Natural killer cell treated with Interleukin-12 subunit alpha and Interleukin-12 subunit beta and Interleukin-15 and Interleukin-18, amount 100 ng/mL, for 72 hours (primary cell): ENCODE measurements around the gene SCUBE1. TPM values are rescaled to one million over a fixed set of nuclear protein-coding genes. Genes with fewer than 3 reads are reported as not detected.

Experiments
- ATAC-seq, 2 donors: fragments of 150-1000 bp; cut with Tn5 transposase in 1 of 2; sonication (Bioruptor Pico), chemical (Tn5 transposase) in 1 of 2; 2 replicates each; pipeline ENCODE4 v1.10.0; 2021
- DNase-seq: peaks from one replicate; pipeline ENCODE4 v3.0.0; 2022; ENCODE audit warnings: low spot score
- H3K27ac Mint-ChIP-seq, 2 donors: 1 replicate in 1 of 2; 2 replicates in 1 of 2; pipeline ENCODE4 v1.8.0; 2022; ENCODE audit warnings: mixed read lengths in 2 of 2, mild to moderate bottlenecking in 1 of 2, moderate library complexity in 1 of 2
- H3K27me3 Mint-ChIP-seq, 2 donors: 1 replicate in 1 of 2; 2 replicates in 1 of 2; pipeline ENCODE4 v1.8.0; 2022; ENCODE audit warnings: mixed read lengths in 2 of 2
- H3K36me3 Mint-ChIP-seq: one replicate; pipeline ENCODE4 v1.8.0; 2022; ENCODE audit warnings: mixed read lengths
- H3K4me1 Mint-ChIP-seq, 2 donors: 1 replicate in 1 of 2; 2 replicates in 1 of 2; pipeline ENCODE4 v1.8.0; 2022; ENCODE audit warnings: low read depth in 2 of 2, mixed read lengths in 2 of 2, mild to moderate bottlenecking in 1 of 2
- H3K4me3 Mint-ChIP-seq: one replicate; pipeline ENCODE4 v1.8.0; 2022; ENCODE audit warnings: mixed read lengths
- H3K9me3 Mint-ChIP-seq: 2 replicates; pipeline ENCODE4 v1.8.0; 2022; ENCODE audit warnings: mixed read lengths
- total RNA-seq, 2 donors: library from RNA; stranded (reverse); gene quantifications; one replicate each; pipeline ENCODE4 v1.2.3, GENCODE V29; 2022

SCUBE1 gene
- total RNA-seq, 2 donors from 2014 or later: 0.14 TPM; not detected in 1

GRCh38 chr22:43241699-43242386 is 101.3 kb downstream of the SCUBE1 start:
- ATAC-seq (no peak), DNase-seq (no peak)
- no peaks in the 10 kb centered on the region for H3K9me3 Mint-ChIP-seq
- H3K36me3 Mint-ChIP-seq: no peaks in the 10 kb centered on the region
- H3K4me3 Mint-ChIP-seq: no peak overlapping the region
- no peak overlapping the region for H3K27ac Mint-ChIP-seq
- no peaks in the 10 kb centered on the region for H3K27me3 Mint-ChIP-seq
- no peaks in the 10 kb centered on the region for H3K4me1 Mint-ChIP-seq

- H3K9me3 Mint-ChIP-seq: no peaks in the 10 kb centered on the region
- H3K4me1 Mint-ChIP-seq: no peaks in the 10 kb centered on the region
- H3K27me3 Mint-ChIP-seq: peaks cover 0 to 3% of the 10 kb centered on the region in 2 donors
- H3K27ac Mint-ChIP-seq: no peak overlapping the region
- no peak overlapping the region for H3K4me3 Mint-ChIP-seq
- DNase-seq (no peak), ATAC-seq (no peak)
- H3K36me3 Mint-ChIP-seq: no peaks in the 10 kb centered on the region
Observed at GRCh38 chr22:43241138-43241597, 102.0 kb downstream of the SCUBE1 start.

GRCh38 chr22:43240614-43241013 is 102.6 kb downstream of the SCUBE1 start:
- DNase-seq (no peak), ATAC-seq (no peak)
- Mint-ChIP-seq H3K9me3 (no peaks in the 10 kb centered on the region), H3K36me3 (no peaks in the 10 kb centered on the region), H3K27me3 (peaks cover 0 to 3% of the 10 kb centered on the region in 2 donors), H3K4me1 (no peaks in the 10 kb centered on the region), H3K4me3 (no peak overlapping the region), H3K27ac (no peak overlapping the region)

- Mint-ChIP-seq H3K27me3 (peaks cover 0 to 3% of the 10 kb centered on the region in 2 donors), H3K4me1 (no peaks in the 10 kb centered on the region), H3K27ac (no peak overlapping the region), H3K9me3 (no peaks in the 10 kb centered on the region), H3K4me3 (no peak overlapping the region), H3K36me3 (no peaks in the 10 kb centered on the region)
- ATAC-seq: no peak
- no peak for DNase-seq
Observed at GRCh38 chr22:43239956-43240355, 103.2 kb downstream of the SCUBE1 start.

- no peaks in the 10 kb centered on the region for H3K36me3 Mint-ChIP-seq
- DNase-seq: no peak
- no peaks in the 10 kb centered on the region for H3K4me1 Mint-ChIP-seq
- no peak for ATAC-seq
- H3K27ac Mint-ChIP-seq: no peak overlapping the region
- no peaks in the 10 kb centered on the region for H3K9me3 Mint-ChIP-seq
- no peak overlapping the region for H3K4me3 Mint-ChIP-seq
- peaks cover 0 to 3% of the 10 kb centered on the region in 2 donors for H3K27me3 Mint-ChIP-seq
Observed at GRCh38 chr22:43239193-43239780, 103.9 kb downstream of the SCUBE1 start.

GRCh38 chr22:43238526-43239006 is 104.6 kb downstream of the SCUBE1 start:
- no peaks in the 10 kb centered on the region for H3K4me1 Mint-ChIP-seq
- DNase-seq: no peak

GRCh38 chr22:43237280-43237679 is 105.9 kb downstream of the SCUBE1 start:
- H3K36me3 Mint-ChIP-seq: no peaks in the 10 kb centered on the region
- no peaks in the 10 kb centered on the region for H3K9me3 Mint-ChIP-seq
- no peak overlapping the region for H3K27ac Mint-ChIP-seq
- no peak overlapping the region for H3K4me3 Mint-ChIP-seq
- no peaks in the 10 kb centered on the region for H3K4me1 Mint-ChIP-seq
- H3K27me3 Mint-ChIP-seq: peaks cover 0 to 3% of the 10 kb centered on the region in 2 donors
- DNase-seq: no peak
- no peak for ATAC-seq

More at GRCh38 chr22:43238526-43239006, 104.6 kb downstream of the SCUBE1 start:
- H3K9me3 Mint-ChIP-seq: no peaks in the 10 kb centered on the region
- H3K27me3 Mint-ChIP-seq: peaks cover 0 to 3% of the 10 kb centered on the region in 2 donors
- H3K27ac Mint-ChIP-seq: no peak overlapping the region
- no peaks in the 10 kb centered on the region for H3K36me3 Mint-ChIP-seq
- no peak overlapping the region for H3K4me3 Mint-ChIP-seq
- no peak for ATAC-seq

GRCh38 chr22:43236411-43237166 is 106.6 kb downstream of the SCUBE1 start:
- DNase-seq: no peak
- Mint-ChIP-seq H3K36me3 (no peaks in the 10 kb centered on the region), H3K4me3 (no peak overlapping the region), H3K4me1 (no peaks in the 10 kb centered on the region), H3K27ac (no peak overlapping the region), H3K9me3 (no peaks in the 10 kb centered on the region), H3K27me3 (peaks cover 0 to 3% of the 10 kb centered on the region in 2 donors)
- ATAC-seq: no peak

GRCh38 chr22:43235445-43236409 is 107.4 kb downstream of the SCUBE1 start:
- no peak for ATAC-seq
- no peak overlapping the region for H3K4me3 Mint-ChIP-seq
- H3K9me3 Mint-ChIP-seq: no peaks in the 10 kb centered on the region
- peaks cover 0 to 4% of the 10 kb centered on the region in 2 donors for H3K4me1 Mint-ChIP-seq
- no peak for DNase-seq
- peaks cover 6 to 7% of the 10 kb centered on the region in 2 donors for H3K27me3 Mint-ChIP-seq
- no peak overlapping the region for H3K27ac Mint-ChIP-seq
- H3K36me3 Mint-ChIP-seq: no peaks in the 10 kb centered on the region

GRCh38 chr22:43234264-43234988 is 108.7 kb downstream of the SCUBE1 start:
- no peaks in the 10 kb centered on the region for H3K36me3 Mint-ChIP-seq
- no peak overlapping the region for H3K4me3 Mint-ChIP-seq
- ATAC-seq: no peak
- DNase-seq: no peak
- peaks cover 9% of the 10 kb centered on the region in 2 donors for H3K27me3 Mint-ChIP-seq
- H3K27ac Mint-ChIP-seq: no peak overlapping the region
- H3K9me3 Mint-ChIP-seq: no peaks in the 10 kb centered on the region
- peaks cover 0 to 4% of the 10 kb centered on the region in 2 donors for H3K4me1 Mint-ChIP-seq

- peaks cover 10 to 13% of the 10 kb centered on the region in 2 donors for H3K27me3 Mint-ChIP-seq
- no peaks in the 10 kb centered on the region for H3K9me3 Mint-ChIP-seq
- no peaks in the 10 kb centered on the region for H3K36me3 Mint-ChIP-seq
- no peak for ATAC-seq
- no peak for DNase-seq
- peaks cover 0 to 4% of the 10 kb centered on the region in 2 donors for H3K4me1 Mint-ChIP-seq
- no peak overlapping the region for H3K4me3 Mint-ChIP-seq
- no peak overlapping the region for H3K27ac Mint-ChIP-seq
Observed at GRCh38 chr22:43233529-43233928, 109.6 kb downstream of the SCUBE1 start.

GRCh38 chr22:43232445-43232844 is 110.7 kb downstream of the SCUBE1 start:
- Mint-ChIP-seq H3K27me3 (peaks cover 10 to 18% of the 10 kb centered on the region in 2 donors), H3K27ac (no peak overlapping the region), H3K4me1 (peaks cover 0 to 4% of the 10 kb centered on the region in 2 donors), H3K4me3 (no peak overlapping the region), H3K9me3 (no peaks in the 10 kb centered on the region), H3K36me3 (no peaks in the 10 kb centered on the region)
- ATAC-seq (no peak), DNase-seq (no peak)

GRCh38 chr22:43231724-43232034 is 111.5 kb downstream of the SCUBE1 start:
- no peaks in the 10 kb centered on the region for H3K36me3 Mint-ChIP-seq
- H3K9me3 Mint-ChIP-seq: no peaks in the 10 kb centered on the region
- H3K27me3 Mint-ChIP-seq: peaks cover 9 to 18% of the 10 kb centered on the region in 2 donors
- ATAC-seq: no peak
- peaks cover 0 to 4% of the 10 kb centered on the region in 2 donors for H3K4me1 Mint-ChIP-seq
- no peak overlapping the region for H3K4me3 Mint-ChIP-seq
- no peak overlapping the region for H3K27ac Mint-ChIP-seq
- DNase-seq: no peak
